WTC11 (cell line): ENCODE data around the gene RBFOX2. TPM values are rescaled to one million over a fixed set of nuclear protein-coding genes. Genes with fewer than 3 reads are reported as not detected.
A peak's percentile ranks its signal among the peaks of the same experiment; 100 is the strongest.
"Not testable (repeated sequence)": the region's sequence is repeated elsewhere in the genome, so short reads cannot be mapped to it uniquely, and the experiment has no call there.

Experiments
- ATAC-seq: fragments of 200-7000 bp; cut with Tn5 transposase; 2 replicates; pipeline ENCODE4 v1.10.0; 2021; ENCODE audit warnings: mild to moderate bottlenecking, moderate library complexity
- CTCF ChIA-PET: fragments of 300-600 bp; sonication (Branson Sonifier 250); formaldehyde crosslinking; loops from one replicate; lab custom pipeline; 2021; ENCODE audit warnings: antibody characterized with exemption; lab: Charles Lee
- POLR2A ChIA-PET: fragments of 350-600 bp; sonication (Branson Sonifier 250); formaldehyde crosslinking; loops from one replicate; lab custom pipeline; 2021; ENCODE audit warnings: antibody characterized with exemption; lab: Charles Lee
- DNase-seq: peaks from one replicate; pipeline ENCODE4 v3.0.0; 2021; ENCODE audit warnings: low spot score
- H3K27ac Mint-ChIP-seq: 2 replicates; pipeline ENCODE4 v1.8.0; 2021; ENCODE audit warnings: mixed read lengths
- H3K27me3 Mint-ChIP-seq: 2 replicates; pipeline ENCODE4 v1.8.0; 2021; ENCODE audit warnings: low read depth, mild to moderate bottlenecking, moderate library complexity, mixed read lengths
- H3K36me3 Mint-ChIP-seq: 2 replicates; pipeline ENCODE4 v1.8.0; 2021; ENCODE audit warnings: mixed read lengths
- H3K4me1 Mint-ChIP-seq: 2 replicates; pipeline ENCODE4 v1.8.0; 2022; ENCODE audit warnings: mixed read lengths
- H3K4me3 Mint-ChIP-seq: 2 replicates; pipeline ENCODE4 v1.8.0; 2021; ENCODE audit warnings: mild to moderate bottlenecking, moderate library complexity, mixed read lengths
- H3K9me3 Mint-ChIP-seq: 2 replicates; pipeline ENCODE4 v1.8.0; 2021; ENCODE audit warnings: mixed read lengths
- CBFB ChIP-seq: sonication (generic); formaldehyde crosslinking; IDR thresholded peaks from 2 replicates; pipeline ENCODE4 v1.8.1; 2022; ENCODE audit warnings: mild to moderate bottlenecking, low read depth, missing genetic modification reagents
- ESRRA ChIP-seq: sonication (generic); formaldehyde crosslinking; IDR thresholded peaks from 2 replicates; pipeline ENCODE4 v1.8.1; 2022; ENCODE audit warnings: mild to moderate bottlenecking, missing genetic modification reagents, borderline replicate concordance
- MLX ChIP-seq: sonication (generic); formaldehyde crosslinking; IDR thresholded peaks from 2 replicates; pipeline ENCODE4 v1.8.1; 2023; ENCODE audit warnings: mild to moderate bottlenecking, missing genetic modification reagents, moderate library complexity
- NFATC4 ChIP-seq: fragments of 250-450 bp; sonication (Bioruptor Pico); IDR thresholded peaks from 2 replicates; pipeline ENCODE4 v1.9.0; 2021; ENCODE audit warnings: mild to moderate bottlenecking
- NFYB ChIP-seq: sonication (generic); formaldehyde crosslinking; conservative IDR thresholded peaks from 2 replicates; pipeline ENCODE4 v1.8.0; 2022; ENCODE audit warnings: low read depth, missing genetic modification reagents
- SMAD3 ChIP-seq: sonication (generic); formaldehyde crosslinking; IDR thresholded peaks from 2 replicates; pipeline ENCODE4 v1.8.0; 2022; ENCODE audit warnings: missing genetic modification reagents, mild to moderate bottlenecking, borderline replicate concordance
- SMAD4 ChIP-seq: sonication (generic); formaldehyde crosslinking; IDR thresholded peaks from 2 replicates; pipeline ENCODE4 v1.8.0; 2022; ENCODE audit warnings: mild to moderate bottlenecking, missing genetic modification reagents
- SOX15 ChIP-seq: fragments of 250-450 bp; sonication (Bioruptor Pico); IDR thresholded peaks from 2 replicates; pipeline ENCODE4 v1.9.0; 2021; ENCODE audit warnings: mild to moderate bottlenecking
- ZBTB21 ChIP-seq: sonication (generic); formaldehyde crosslinking; IDR thresholded peaks from 2 replicates; pipeline ENCODE4 v1.8.1; 2023; ENCODE audit warnings: mild to moderate bottlenecking, missing genetic modification reagents, borderline replicate concordance
- ZNF219 ChIP-seq: sonication (generic); formaldehyde crosslinking; IDR thresholded peaks from 2 replicates; pipeline ENCODE4 v1.8.0; 2023; ENCODE audit warnings: missing genetic modification reagents, mild to moderate bottlenecking, borderline replicate concordance
- ZNF232 ChIP-seq: sonication (generic); formaldehyde crosslinking; IDR thresholded peaks from 2 replicates; pipeline ENCODE4 v1.8.0; 2022; ENCODE audit warnings: mild to moderate bottlenecking, missing genetic modification reagents
- ZNF317 ChIP-seq: sonication (generic); formaldehyde crosslinking; IDR thresholded peaks from 2 replicates; pipeline ENCODE4 v1.8.1; 2023; ENCODE audit warnings: low read depth, mild to moderate bottlenecking, moderate library complexity, missing genetic modification reagents, borderline replicate concordance
- total RNA-seq: library from RNA; stranded (reverse); gene quantifications from 3 replicates; pipeline ENCODE4 v1.2.3, GENCODE V29; 2021
- TF ChIP-seq, protein P1 (sequence below): sonication (generic); formaldehyde crosslinking; IDR thresholded peaks from 2 replicates; pipeline ENCODE4 v1.8.0; 2022; ENCODE audit warnings: mild to moderate bottlenecking, missing genetic modification reagents
- TF ChIP-seq, protein P2 (sequence below): sonication (generic); formaldehyde crosslinking; IDR thresholded peaks from 2 replicates; pipeline ENCODE4 v1.8.1; 2022; ENCODE audit warnings: low read depth, missing genetic modification reagents, borderline replicate concordance
- TF ChIP-seq, protein P3 (sequence below): fragments of 200-600 bp; IDR thresholded peaks from 2 replicates; pipeline ENCODE4 v1.8.0; 2022; ENCODE audit warnings: antibody characterized with exemption

Gene RBFOX2
- total RNA-seq, 1 experiment from 2014 or later = 107 TPM

GRCh38 chr22:36022162-36022561 is 6.5 kb downstream of the RBFOX2 start:
- Mint-ChIP-seq H3K36me3 (peaks cover 16% of the 10 kb centered on the region), H3K4me1 (peaks cover 51% of the 10 kb centered on the region), H3K4me3 (no peak overlapping the region), H3K27me3 (no peaks in the 10 kb centered on the region), H3K27ac (peak overlapping the region; percentile 74), H3K9me3 (no peaks in the 10 kb centered on the region)
- POLR2A ChIA-PET = no interaction called here
- TF ChIP-seq MLX = no peak
- no peak for TF ChIP-seq SOX15
- no peak for TF ChIP-seq SMAD3 (CRISPR knock-in tag)
- TF ChIP-seq CBFB = no peak
- TF ChIP-seq NFYB (CRISPR knock-in tag) = no peak
- no peak for TF ChIP-seq ESRRA (CRISPR knock-in tag)
- CTCF ChIA-PET = interaction anchor here (1.6 to 3.2 kb wide), 2 partner anchors 36 to 44 kb away, joined by 5 to 16 read pairs; no protein-coding TSS in a partner anchor
- no peak for DNase-seq
- ATAC-seq = no peak

DNA sequence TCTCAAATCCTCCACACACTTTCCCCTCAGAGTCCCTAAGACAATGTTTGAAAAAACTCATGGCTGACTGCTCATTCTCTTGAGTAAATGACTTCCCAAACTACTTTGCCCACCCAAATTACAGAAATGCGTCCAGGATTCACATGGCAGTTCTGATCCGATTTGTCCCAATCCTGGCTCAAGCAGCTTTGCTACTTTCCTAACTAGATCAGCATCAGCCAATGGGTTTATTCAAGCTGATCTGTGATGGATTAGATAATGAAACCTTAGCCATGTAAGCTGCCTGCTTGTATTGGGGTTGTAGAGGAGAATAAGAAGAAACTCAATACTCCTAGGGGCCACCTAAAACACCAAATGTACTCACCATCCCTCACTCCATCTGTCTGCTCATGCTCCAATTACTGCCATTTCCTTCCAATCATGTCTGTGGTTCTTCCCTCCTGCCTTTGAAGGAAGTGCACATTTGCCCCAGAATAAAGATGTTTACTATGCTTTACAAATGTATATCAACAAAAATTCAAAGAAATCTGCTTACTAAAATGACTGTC is 6.9 kb downstream of the RBFOX2 start:
- no peak for TF ChIP-seq SMAD4 (CRISPR knock-in tag)
- TF ChIP-seq ZNF317 (CRISPR knock-in tag) = 0 out of 2 replicates have a peak, but pooled peaks have one; percentile 46
- TF ChIP-seq, protein P1, sequence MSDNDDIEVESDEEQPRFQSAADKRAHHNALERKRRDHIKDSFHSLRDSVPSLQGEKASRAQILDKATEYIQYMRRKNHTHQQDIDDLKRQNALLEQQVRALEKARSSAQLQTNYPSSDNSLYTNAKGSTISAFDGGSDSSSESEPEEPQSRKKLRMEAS (CRISPR knock-in tag) = no peak
- no peak for TF ChIP-seq ZNF219 (CRISPR knock-in tag)
- TF ChIP-seq NFYB (CRISPR knock-in tag) = no peak
- TF ChIP-seq, protein P2, sequence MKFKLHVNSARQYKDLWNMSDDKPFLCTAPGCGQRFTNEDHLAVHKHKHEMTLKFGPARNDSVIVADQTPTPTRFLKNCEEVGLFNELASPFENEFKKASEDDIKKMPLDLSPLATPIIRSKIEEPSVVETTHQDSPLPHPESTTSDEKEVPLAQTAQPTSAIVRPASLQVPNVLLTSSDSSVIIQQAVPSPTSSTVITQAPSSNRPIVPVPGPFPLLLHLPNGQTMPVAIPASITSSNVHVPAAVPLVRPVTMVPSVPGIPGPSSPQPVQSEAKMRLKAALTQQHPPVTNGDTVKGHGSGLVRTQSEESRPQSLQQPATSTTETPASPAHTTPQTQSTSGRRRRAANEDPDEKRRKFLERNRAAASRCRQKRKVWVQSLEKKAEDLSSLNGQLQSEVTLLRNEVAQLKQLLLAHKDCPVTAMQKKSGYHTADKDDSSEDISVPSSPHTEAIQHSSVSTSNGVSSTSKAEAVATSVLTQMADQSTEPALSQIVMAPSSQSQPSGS = no peak
- CTCF ChIA-PET = interaction anchor here (1.6 to 3.2 kb wide), 2 partner anchors 36 to 44 kb away, joined by 5 to 16 read pairs; no protein-coding TSS in a partner anchor
- H3K27ac Mint-ChIP-seq = peak overlapping the region; percentile 20; the same call in 1 of the 2 replicates
- peaks cover 16% of the 10 kb centered on the region for H3K36me3 Mint-ChIP-seq
- POLR2A ChIA-PET = no interaction called here
- DNase-seq (no peak), ATAC-seq (no peak)
- H3K9me3 Mint-ChIP-seq = no peaks in the 10 kb centered on the region
- H3K4me1 Mint-ChIP-seq = peaks cover 51% of the 10 kb centered on the region
- H3K4me3 Mint-ChIP-seq = no peak overlapping the region
- H3K27me3 Mint-ChIP-seq = no peaks in the 10 kb centered on the region

DNA sequence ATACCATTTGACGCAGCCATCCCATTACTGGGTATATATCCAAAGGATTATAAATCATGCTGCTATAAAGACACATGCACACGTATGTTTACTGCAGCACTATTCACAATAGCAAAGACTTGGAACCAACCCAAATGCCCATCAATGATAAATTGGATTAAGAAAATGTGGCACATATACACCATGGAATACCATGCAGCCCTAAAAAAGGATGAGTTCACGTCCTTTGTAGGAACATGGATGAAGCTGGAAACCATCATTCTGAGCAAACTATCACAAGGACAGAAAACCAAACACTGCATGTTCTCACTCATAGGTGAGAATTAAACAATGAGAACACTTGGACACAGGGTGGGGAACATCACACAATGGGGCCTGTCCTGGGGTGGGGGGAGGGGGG is 7.8 kb downstream of the RBFOX2 start:
- H3K27ac Mint-ChIP-seq, DNase-seq, H3K27me3 Mint-ChIP-seq, ATAC-seq, POLR2A ChIA-PET, CTCF ChIA-PET, H3K9me3 Mint-ChIP-seq, H3K4me3 Mint-ChIP-seq: not testable (repeated sequence)
- H3K36me3 Mint-ChIP-seq = peaks cover 12% of the 10 kb centered on the region
- peaks cover 55% of the 10 kb centered on the region for H3K4me1 Mint-ChIP-seq

DNA sequence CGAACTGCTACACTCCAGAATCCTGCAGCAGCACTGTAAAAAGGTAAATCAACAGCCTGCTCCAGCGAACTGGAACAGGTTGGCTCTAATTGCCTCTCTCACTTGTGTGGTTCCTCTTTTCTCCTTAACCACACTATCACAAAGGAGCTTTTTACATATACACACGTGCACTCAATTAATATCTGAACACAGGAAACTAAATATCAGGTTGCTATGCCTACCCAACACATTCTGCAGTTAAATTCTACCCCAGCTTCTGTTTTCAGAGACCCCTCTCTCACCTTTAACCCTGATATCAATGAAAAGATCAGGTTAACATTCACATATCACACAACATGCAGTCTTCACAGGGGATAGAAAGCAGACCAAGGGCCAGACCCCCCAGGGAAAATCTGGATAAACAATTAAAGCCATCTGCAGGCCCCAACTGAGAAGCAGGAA is 11.0 kb downstream of the RBFOX2 start:
- POLR2A ChIA-PET = interaction anchor here (1.3 kb wide), 1 partner anchor 48 kb away, joined by 3 read pairs; no protein-coding TSS in a partner anchor
- Mint-ChIP-seq H3K27ac (peak overlapping the region; percentile 70), H3K36me3 (peaks cover 12% of the 10 kb centered on the region), H3K9me3 (no peaks in the 10 kb centered on the region), H3K27me3 (no peaks in the 10 kb centered on the region), H3K4me1 (peaks cover 66% of the 10 kb centered on the region), H3K4me3 (no peak overlapping the region)
- DNase-seq (no peak), ATAC-seq (no peak)
- TF ChIP-seq ESRRA (CRISPR knock-in tag) (no peak), NFATC4 (no peak), ZNF232 (no peak), ZBTB21 (CRISPR knock-in tag) (no peak)
- TF ChIP-seq, protein P3, sequence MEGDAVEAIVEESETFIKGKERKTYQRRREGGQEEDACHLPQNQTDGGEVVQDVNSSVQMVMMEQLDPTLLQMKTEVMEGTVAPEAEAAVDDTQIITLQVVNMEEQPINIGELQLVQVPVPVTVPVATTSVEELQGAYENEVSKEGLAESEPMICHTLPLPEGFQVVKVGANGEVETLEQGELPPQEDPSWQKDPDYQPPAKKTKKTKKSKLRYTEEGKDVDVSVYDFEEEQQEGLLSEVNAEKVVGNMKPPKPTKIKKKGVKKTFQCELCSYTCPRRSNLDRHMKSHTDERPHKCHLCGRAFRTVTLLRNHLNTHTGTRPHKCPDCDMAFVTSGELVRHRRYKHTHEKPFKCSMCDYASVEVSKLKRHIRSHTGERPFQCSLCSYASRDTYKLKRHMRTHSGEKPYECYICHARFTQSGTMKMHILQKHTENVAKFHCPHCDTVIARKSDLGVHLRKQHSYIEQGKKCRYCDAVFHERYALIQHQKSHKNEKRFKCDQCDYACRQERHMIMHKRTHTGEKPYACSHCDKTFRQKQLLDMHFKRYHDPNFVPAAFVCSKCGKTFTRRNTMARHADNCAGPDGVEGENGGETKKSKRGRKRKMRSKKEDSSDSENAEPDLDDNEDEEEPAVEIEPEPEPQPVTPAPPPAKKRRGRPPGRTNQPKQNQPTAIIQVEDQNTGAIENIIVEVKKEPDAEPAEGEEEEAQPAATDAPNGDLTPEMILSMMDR = no peak
- CTCF ChIA-PET = interaction anchor here (0.7 to 1.7 kb wide), 2 partner anchors 48 to 49 kb away, joined by 3 to 6 read pairs; no protein-coding TSS in a partner anchor
